Liver (tissue), 9 donors: ENCODE data around the gene CLPSL1. TPM values are rescaled to one million over a fixed set of nuclear protein-coding genes. Genes with fewer than 3 reads are reported as not detected.

Experiments
- DNase-seq: peaks from one replicate; pipeline ENCODE4 v3.0.0-alpha.2; 2017; ENCODE audit warnings: low spot score
- H3K27ac ChIP-seq, 2 donors: one replicate each; pipeline ENCODE4 v1.7.0; 2013; ENCODE audit warnings: inconsistent platforms in 2 of 2, low read length in 2 of 2, control low read depth in 1 of 2, low read depth in 1 of 2, mild to moderate bottlenecking in 1 of 2
- H3K27me3 ChIP-seq, 4 donors: one replicate each; pipeline versions ENCODE4 v1.6.1 to v1.7.0; 2013; ENCODE audit warnings: low read length in 3 of 4, inconsistent platforms in 1 of 4, mild to moderate bottlenecking in 1 of 4, moderate library complexity in 1 of 4; ENCODE audit not compliant: control insufficient read depth in 4 of 4, insufficient read depth in 4 of 4
- H3K36me3 ChIP-seq, 4 donors: one replicate each; pipeline versions ENCODE4 v1.6.1 to v1.7.0; 2013; ENCODE audit warnings: low read length in 3 of 4, mild to moderate bottlenecking in 3 of 4, low read depth in 1 of 4, moderate library complexity in 1 of 4; ENCODE audit not compliant: control insufficient read depth in 4 of 4, insufficient read depth in 3 of 4
- H3K4me1 ChIP-seq, 4 donors: one replicate each; pipeline versions ENCODE4 v1.6.1 to v1.7.0; 2013; ENCODE audit warnings: low read length in 3 of 4, mild to moderate bottlenecking in 3 of 4, moderate library complexity in 1 of 4; ENCODE audit not compliant: control insufficient read depth in 4 of 4, insufficient read depth in 4 of 4
- H3K4me3 ChIP-seq, 3 donors: one replicate each; pipeline versions ENCODE4 v1.6.1 to v1.7.0; 2013; ENCODE audit warnings: low read length in 3 of 3, control low read depth in 1 of 3, low read depth in 1 of 3, mild to moderate bottlenecking in 1 of 3
- H3K9ac ChIP-seq, 2 donors: one replicate each; pipeline ENCODE4 v1.7.0; 2013; ENCODE audit warnings: low read length in 2 of 2, mild to moderate bottlenecking in 2 of 2, moderate library complexity in 2 of 2, control low read depth in 1 of 2, low read depth in 1 of 2
- H3K9me3 ChIP-seq, 4 donors: one replicate each; pipeline versions ENCODE4 v1.6.1 to v1.7.0; 2013; ENCODE audit warnings: low read length in 3 of 4; ENCODE audit not compliant: control insufficient read depth in 4 of 4
- ATF3 ChIP-seq: IDR thresholded peaks from 2 replicates; pipeline ENCODE4 v1.6.1; 2016; ENCODE audit warnings: antibody characterized with exemption
- CTCF ChIP-seq: fragments of 150-350 bp; IDR thresholded peaks from 2 replicates; pipeline ENCODE4 v1.5.1; 2017; ENCODE audit warnings: improper control_type of control experiment, low read depth, low read length; ENCODE audit not compliant: missing input control
- EGR1 ChIP-seq, 2 donors: IDR thresholded peaks; 2 replicates each; pipeline ENCODE4 v1.6.1; 2016 to 2018; ENCODE audit warnings: antibody characterized with exemption in 2 of 2, low read depth in 2 of 2
- FOXA2 ChIP-seq: IDR thresholded peaks from 2 replicates; pipeline ENCODE4 v1.6.1; 2016; ENCODE audit warnings: antibody characterized with exemption
- GABPA ChIP-seq, 2 donors: IDR thresholded peaks in 1 of 2; conservative IDR thresholded peaks in 1 of 2; 2 replicates each; pipeline ENCODE4 v1.6.1; 2016; ENCODE audit warnings: antibody characterized with exemption in 2 of 2, mild to moderate bottlenecking in 1 of 2, moderate library complexity in 1 of 2
- HNF4A ChIP-seq, 2 donors: conservative IDR thresholded peaks; 2 replicates each; pipeline ENCODE4 v1.6.1; 2016; ENCODE audit warnings: antibody characterized with exemption in 2 of 2, mild to moderate bottlenecking in 2 of 2
- JUND ChIP-seq, 2 donors: IDR thresholded peaks; 2 replicates each; pipeline ENCODE4 v1.6.1; 2016; ENCODE audit warnings: antibody characterized with exemption in 2 of 2
- MAX ChIP-seq: IDR thresholded peaks from 2 replicates; pipeline ENCODE4 v1.6.1; 2016; ENCODE audit warnings: antibody characterized with exemption
- NR2F2 ChIP-seq: IDR thresholded peaks from 2 replicates; pipeline ENCODE4 v1.6.1; 2016; ENCODE audit warnings: antibody characterized with exemption
- REST ChIP-seq: IDR thresholded peaks from 2 replicates; pipeline ENCODE4 v1.6.1; 2016; ENCODE audit warnings: antibody characterized with exemption, mild to moderate bottlenecking
- RXRA ChIP-seq, 2 donors: IDR thresholded peaks; 2 replicates each; pipeline ENCODE4 v1.6.1; 2017 to 2018; ENCODE audit warnings: antibody characterized with exemption in 2 of 2, mild to moderate bottlenecking in 1 of 2
- SP1 ChIP-seq: IDR thresholded peaks from 2 replicates; pipeline ENCODE4 v1.6.1; 2018; ENCODE audit warnings: antibody characterized with exemption, mild to moderate bottlenecking
- TAF1 ChIP-seq: conservative IDR thresholded peaks from 2 replicates; pipeline ENCODE4 v1.6.1; 2016; ENCODE audit warnings: antibody characterized with exemption, mild to moderate bottlenecking
- YY1 ChIP-seq: IDR thresholded peaks from 2 replicates; pipeline ENCODE4 v1.6.1; 2016; ENCODE audit warnings: antibody characterized with exemption, mild to moderate bottlenecking
- ZBTB33 ChIP-seq: IDR thresholded peaks from 2 replicates; pipeline ENCODE4 v1.6.1; 2016; ENCODE audit warnings: antibody characterized with exemption
- WGBS: extraction: QIAGEN DNeasy Blood & Tissue Kit; methylation state at CpG from one replicate; pipeline ENCODE4 v1.1.7; 2013; 5-methylcytosine and 5-hydroxymethylcytosine counted together
- polyA plus RNA-seq, 2 donors: library from polyadenylated mRNA; stranded (reverse) in 1 of 2; unstranded in 1 of 2; fragments of 200-250 nt in 1 of 2; fragments of >200 nt in 1 of 2; fragmentation: Nextera tagmentation in 1 of 2; extraction: Ambion mirVana in 1 of 2; gene quantifications; one replicate each; pipeline versions ENCODE4 v1.2.1 to v1.2.3, GENCODE V29; 2013 to 2015
- total RNA-seq, 2 donors: library from RNA; depleted of rRNA; stranded (reverse); fragments of >200 nt; gene quantifications; one replicate each; pipeline ENCODE4 v1.2.3, GENCODE V29; 2014
- donor health status: healthy.
- donor health status: healthy.
- donor health status: healthy.
- donor health status: healthy.
- donor health status: healthy.

Gene CLPSL1
- total and polyA plus RNA-seq, 4 donors: not detected

GRCh38 chr6:35747877-35748276, 32.9 kb upstream of the CLPSL1 start (continued):
- TF ChIP-seq SP1 (no peak), ATF3 (no peak)

GRCh38 chr6:35750557-35750956, 30.3 kb upstream of the CLPSL1 start:
- no peak overlapping the region for H3K9ac ChIP-seq
- WGBS: 96% methylated on average over 7 of the region's 7 CpGs

GRCh38 chr6:35751594-35751993, 29.2 kb upstream of the CLPSL1 start:
- Histone ChIP-seq H3K4me1 (no peaks in the 10 kb centered on the region), H3K27me3 (no peaks in the 10 kb centered on the region), H3K9ac (no peak overlapping the region), H3K9me3 (peaks cover 0 to 2% (median 0%) of the 10 kb centered on the region in 4 donors), H3K36me3 (no peaks in the 10 kb centered on the region), H3K4me3 (no peak overlapping the region), H3K27ac (no peak overlapping the region)
- TF ChIP-seq SP1: no peak
- TF ChIP-seq FOXA2: no peak
- no peak for TF ChIP-seq ZBTB33
- TF ChIP-seq REST: no peak
- no peak for TF ChIP-seq HNF4A (conservative IDR thresholded peaks at IDR 0.05)
- no peak for TF ChIP-seq CTCF
- no peak for TF ChIP-seq NR2F2
- TF ChIP-seq JUND (IDR thresholded peaks at IDR 0.05): no peak
- no peak for TF ChIP-seq MAX
- no peak for TF ChIP-seq RXRA (IDR thresholded peaks at IDR 0.05)
- no peak for TF ChIP-seq YY1
- TF ChIP-seq GABPA (IDR thresholded peaks at IDR 0.05 in 1 of 2, conservative IDR thresholded peaks at IDR 0.05 in 1 of 2): no peak
- WGBS: 81% methylated on average over 4 of the region's 4 CpGs
- no peak for DNase-seq

More at GRCh38 chr6:35750557-35750956, 30.3 kb upstream of the CLPSL1 start:
- Histone ChIP-seq H3K4me1 (no peaks in the 10 kb centered on the region), H3K27ac (no peak overlapping the region), H3K4me3 (no peak overlapping the region), H3K9me3 (peaks cover 0 to 2% (median 0%) of the 10 kb centered on the region in 4 donors), H3K27me3 (no peaks in the 10 kb centered on the region), H3K36me3 (no peaks in the 10 kb centered on the region)
- no peak for TF ChIP-seq CTCF
- TF ChIP-seq EGR1 (IDR thresholded peaks at IDR 0.05; ENCODE audit: low read depth in 2 of 2): no peak
- TF ChIP-seq MAX: no peak
- TF ChIP-seq TAF1: no peak
- TF ChIP-seq JUND (IDR thresholded peaks at IDR 0.05): no peak
- DNase-seq: no peak
